Hepatocyte (in vitro differentiated cells): ENCODE results near the gene OPN1MW. TPM values are rescaled to one million over a fixed set of nuclear protein-coding genes. Genes with fewer than 3 reads are reported as not detected.
"Not testable (repeated sequence)": the region's sequence is repeated elsewhere in the genome, so short reads cannot be mapped to it uniquely, and the experiment has no call there.

Experiments used
- DNase-seq: peaks from one replicate; pipeline ENCODE4 v3.0.0-alpha.2; 2016; ENCODE audit warnings: low spot score
- H2AFZ ChIP-seq: fragments of 200-600 bp; sonication (generic); 2 replicates; pipeline ENCODE4 v1.6.0; 2016; ENCODE audit warnings: antibody characterized with exemption, mild to moderate bottlenecking
- H3K27ac ChIP-seq: fragments of 200-600 bp; sonication (generic); 2 replicates; pipeline ENCODE4 v1.5.1; 2016; ENCODE audit warnings: mild to moderate bottlenecking
- H3K27me3 ChIP-seq: fragments of 200-600 bp; sonication (generic); 2 replicates; pipeline ENCODE4 v1.6.1; 2016
- H3K36me3 ChIP-seq: fragments of 200-600 bp; sonication (generic); replicated peaks from 2 replicates; pipeline ENCODE4 v1.5.1; 2016; ENCODE audit warnings: low read depth; ENCODE audit not compliant: insufficient read depth
- H3K4me1 ChIP-seq: fragments of 200-600 bp; sonication (generic); 2 replicates; pipeline ENCODE4 v1.5.1; 2016; ENCODE audit warnings: mild to moderate bottlenecking, moderate library complexity; ENCODE audit not compliant: insufficient read depth
- H3K4me2 ChIP-seq: fragments of 200-600 bp; sonication (generic); 2 replicates; pipeline ENCODE4 v1.6.0; 2016
- H3K4me3 ChIP-seq: fragments of 200-600 bp; sonication (generic); 2 replicates; pipeline ENCODE4 v1.5.1; 2016; ENCODE audit warnings: mild to moderate bottlenecking
- H3K79me2 ChIP-seq: fragments of 200-600 bp; sonication (generic); 2 replicates; pipeline ENCODE4 v1.6.0; 2017; ENCODE audit warnings: mild to moderate bottlenecking
- H3K9me2 ChIP-seq: fragments of 200-600 bp; sonication (generic); replicated peaks from 2 replicates; pipeline ENCODE4 v1.6.0; 2017; ENCODE audit warnings: mild to moderate bottlenecking; ENCODE audit not compliant: insufficient read depth
- H3K9me3 ChIP-seq: fragments of 200-600 bp; sonication (generic); 2 replicates; pipeline ENCODE4 v1.5.1; 2016; ENCODE audit warnings: low read depth, mild to moderate bottlenecking
- H4K20me1 ChIP-seq: fragments of 200-600 bp; sonication (generic); 2 replicates; pipeline ENCODE4 v1.6.0; 2016; ENCODE audit warnings: mild to moderate bottlenecking; ENCODE audit not compliant: insufficient read depth, poor library complexity, severe bottlenecking
- EZH2 ChIP-seq: fragments of 200-600 bp; sonication (generic); IDR thresholded peaks from 2 replicates; pipeline ENCODE4 v1.6.1; 2016; ENCODE audit warnings: antibody characterized with exemption, mild to moderate bottlenecking, borderline replicate concordance
- EZH2phosphoT487 ChIP-seq: fragments of 200-600 bp; sonication (generic); IDR thresholded peaks from one replicate; pipeline ENCODE4 v1.6.1; 2018; ENCODE audit warnings: antibody characterized with exemption, mild to moderate bottlenecking, low read depth, moderate library complexity; ENCODE audit not compliant: unreplicated experiment, severe bottlenecking
- WGBS: methylation state at CpG from one replicate; pipeline ENCODE4 v1.1.6; 2016; ENCODE audit warnings: low lambda C conversion rate; ENCODE audit errors: missing lambda C conversion rate; 5-methylcytosine and 5-hydroxymethylcytosine counted together
- polyA plus RNA-seq: library from polyadenylated mRNA; unstranded; fragments of >200 nt; fragmentation: Nextera tagmentation; extraction: Ambion mirVana; gene quantifications from 2 replicates; pipeline ENCODE4 v1.2.1, GENCODE V29; 2016
- total RNA-seq: library from RNA; depleted of rRNA; stranded (reverse); fragments of >200 nt; gene quantifications from 2 replicates; pipeline ENCODE4 v1.2.3, GENCODE V29; 2014
- TF ChIP-seq, protein P1 (sequence below): fragments of 200-600 bp; sonication (generic); IDR thresholded peaks from 2 replicates; pipeline ENCODE4 v1.5.1; 2016; ENCODE audit warnings: antibody characterized with exemption, mild to moderate bottlenecking; ENCODE audit not compliant: poor library complexity

Gene OPN1MW
- total and polyA plus RNA-seq, 2 experiments from 2014 or later, result not detected

DNA sequence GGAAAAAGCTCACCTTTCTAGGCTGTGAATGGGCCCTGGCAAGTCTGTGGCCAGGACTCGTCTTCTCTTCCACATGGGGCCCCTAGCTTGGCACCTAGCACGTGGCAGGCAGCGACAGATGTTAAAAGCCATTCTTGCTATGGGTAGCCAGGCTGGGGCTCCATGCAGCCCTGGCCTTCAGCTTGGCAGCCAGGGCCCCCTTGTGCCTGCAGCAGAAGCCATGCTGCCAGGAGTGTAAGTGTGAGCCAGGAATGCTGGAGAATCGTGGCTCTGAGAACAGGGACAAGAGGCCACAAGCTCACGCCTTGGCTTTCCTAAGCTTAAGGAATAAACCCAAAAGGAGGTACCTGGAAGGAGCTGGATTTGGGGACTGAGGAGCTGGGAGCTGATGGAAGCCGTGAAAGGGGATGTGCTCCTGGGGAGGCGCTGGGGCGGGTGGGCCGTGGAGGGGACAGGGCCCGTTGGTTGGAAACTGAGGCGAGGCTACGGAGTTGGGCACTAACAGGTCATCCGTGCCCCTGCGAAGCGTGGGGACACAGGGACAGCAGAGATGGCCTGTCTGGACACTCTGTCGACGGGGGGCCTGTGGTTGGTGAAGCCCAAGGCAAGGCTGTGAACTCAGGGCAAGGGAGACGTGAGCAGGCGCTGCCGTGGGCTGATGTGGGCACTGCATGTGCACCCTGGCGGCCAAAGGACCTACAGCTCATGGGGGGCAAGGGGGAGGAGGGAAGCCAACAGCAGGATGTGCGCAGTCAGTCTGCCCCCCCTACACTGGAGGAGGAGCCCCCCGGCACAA lies 39.2 kb upstream of the OPN1MW start:
- 87% methylated on average over 22 of the region's 23 CpGs for WGBS

DNA sequence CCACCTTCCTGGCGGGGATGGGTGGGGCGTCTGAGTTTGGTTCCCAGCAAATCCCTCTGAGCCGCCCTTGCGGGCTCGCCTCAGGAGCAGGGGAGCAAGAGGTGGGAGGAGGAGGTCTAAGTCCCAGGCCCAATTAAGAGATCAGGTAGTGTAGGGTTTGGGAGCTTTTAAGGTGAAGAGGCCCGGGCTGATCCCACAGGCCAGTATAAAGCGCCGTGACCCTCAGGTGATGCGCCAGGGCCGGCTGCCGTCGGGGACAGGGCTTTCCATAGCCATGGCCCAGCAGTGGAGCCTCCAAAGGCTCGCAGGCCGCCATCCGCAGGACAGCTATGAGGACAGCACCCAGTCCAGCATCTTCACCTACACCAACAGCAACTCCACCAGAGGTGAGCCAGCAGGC lies 38.4 kb upstream of the OPN1MW start, which contains the start of gene OPN1LW:
OPN1LW (plus strand) TSS at position 234 of the 400 bp plus-strand sequence; CDS start at position 275, 41 bp downstream.
- not testable (repeated sequence) for H3K36me3 ChIP-seq, H3K9me2 ChIP-seq, H4K20me1 ChIP-seq, H3K9me3 ChIP-seq, H2AFZ ChIP-seq, H3K4me3 ChIP-seq, DNase-seq, H3K27me3 ChIP-seq, H3K79me2 ChIP-seq, H3K4me2 ChIP-seq, H3K27ac ChIP-seq, H3K4me1 ChIP-seq
- 97% methylated on average over 12 of the region's 15 CpGs for WGBS

More for the DNA sequence above, 39.2 kb upstream of the OPN1MW start:
- Histone ChIP-seq H3K27ac (no peak overlapping the region), H3K4me1 (no peaks in the 10 kb centered on the region), H3K4me3 (no peak overlapping the region), H4K20me1 (no peaks in the 10 kb centered on the region), H2AFZ (no peak overlapping the region), H3K9me2 (no peaks in the 10 kb centered on the region), H3K27me3 (no peaks in the 10 kb centered on the region), H3K79me2 (no peaks in the 10 kb centered on the region), H3K36me3 (no peaks in the 10 kb centered on the region), H3K9me3 (no peaks in the 10 kb centered on the region), H3K4me2 (no peak overlapping the region)
- no peak for DNase-seq
- TF ChIP-seq EZH2phosphoT487 (no peak), EZH2 (no peak)
- TF ChIP-seq, protein P1, sequence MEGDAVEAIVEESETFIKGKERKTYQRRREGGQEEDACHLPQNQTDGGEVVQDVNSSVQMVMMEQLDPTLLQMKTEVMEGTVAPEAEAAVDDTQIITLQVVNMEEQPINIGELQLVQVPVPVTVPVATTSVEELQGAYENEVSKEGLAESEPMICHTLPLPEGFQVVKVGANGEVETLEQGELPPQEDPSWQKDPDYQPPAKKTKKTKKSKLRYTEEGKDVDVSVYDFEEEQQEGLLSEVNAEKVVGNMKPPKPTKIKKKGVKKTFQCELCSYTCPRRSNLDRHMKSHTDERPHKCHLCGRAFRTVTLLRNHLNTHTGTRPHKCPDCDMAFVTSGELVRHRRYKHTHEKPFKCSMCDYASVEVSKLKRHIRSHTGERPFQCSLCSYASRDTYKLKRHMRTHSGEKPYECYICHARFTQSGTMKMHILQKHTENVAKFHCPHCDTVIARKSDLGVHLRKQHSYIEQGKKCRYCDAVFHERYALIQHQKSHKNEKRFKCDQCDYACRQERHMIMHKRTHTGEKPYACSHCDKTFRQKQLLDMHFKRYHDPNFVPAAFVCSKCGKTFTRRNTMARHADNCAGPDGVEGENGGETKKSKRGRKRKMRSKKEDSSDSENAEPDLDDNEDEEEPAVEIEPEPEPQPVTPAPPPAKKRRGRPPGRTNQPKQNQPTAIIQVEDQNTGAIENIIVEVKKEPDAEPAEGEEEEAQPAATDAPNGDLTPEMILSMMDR, result no peak

DNA sequence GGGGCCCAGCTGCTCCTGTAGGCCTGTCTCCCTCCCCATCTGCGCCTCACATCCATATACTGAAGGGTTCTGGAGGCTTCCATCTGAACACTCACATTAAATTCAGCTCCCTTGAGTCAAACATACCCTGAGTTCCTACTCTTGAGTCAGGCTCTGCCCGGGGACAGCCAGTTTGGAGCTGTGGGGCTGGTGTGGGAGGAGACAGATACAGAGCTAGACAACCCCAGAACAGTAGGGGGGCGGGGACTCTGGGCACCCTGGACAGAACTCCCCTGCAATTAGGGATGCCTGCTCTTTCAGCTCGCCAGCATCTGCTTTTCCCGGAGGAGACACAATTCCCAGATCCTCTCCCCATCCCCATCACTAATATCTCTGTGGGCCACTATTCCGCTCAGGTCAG lies 31.4 kb upstream of the OPN1MW start:
- H3K4me3 ChIP-seq, H2AFZ ChIP-seq, H3K36me3 ChIP-seq, H4K20me1 ChIP-seq, H3K9me3 ChIP-seq, H3K27ac ChIP-seq, DNase-seq, H3K9me2 ChIP-seq, H3K4me2 ChIP-seq, H3K4me1 ChIP-seq, H3K27me3 ChIP-seq, H3K79me2 ChIP-seq: not testable (repeated sequence)
- 75% methylated on average over 2 of the region's 6 CpGs for WGBS

DNA sequence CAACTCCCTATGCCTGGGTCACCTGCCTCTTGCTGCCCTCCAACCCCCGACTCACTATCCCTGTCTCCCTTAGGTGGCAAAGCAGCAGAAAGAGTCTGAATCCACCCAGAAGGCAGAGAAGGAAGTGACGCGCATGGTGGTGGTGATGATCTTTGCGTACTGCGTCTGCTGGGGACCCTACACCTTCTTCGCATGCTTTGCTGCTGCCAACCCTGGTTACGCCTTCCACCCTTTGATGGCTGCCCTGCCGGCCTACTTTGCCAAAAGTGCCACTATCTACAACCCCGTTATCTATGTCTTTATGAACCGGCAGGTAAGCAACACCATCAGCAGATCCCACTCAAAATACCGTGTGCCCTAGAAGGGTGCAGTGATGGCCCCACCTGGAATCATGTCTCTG lies 26.2 kb upstream of the OPN1MW start:
- not testable (repeated sequence) for H3K4me3 ChIP-seq, H3K9me2 ChIP-seq, H3K27ac ChIP-seq, H3K4me1 ChIP-seq, H3K4me2 ChIP-seq, H2AFZ ChIP-seq, H3K27me3 ChIP-seq, H3K79me2 ChIP-seq, H4K20me1 ChIP-seq, H3K36me3 ChIP-seq, H3K9me3 ChIP-seq, DNase-seq
- WGBS, result 95% methylated on average over 9 of the region's 11 CpGs

DNA sequence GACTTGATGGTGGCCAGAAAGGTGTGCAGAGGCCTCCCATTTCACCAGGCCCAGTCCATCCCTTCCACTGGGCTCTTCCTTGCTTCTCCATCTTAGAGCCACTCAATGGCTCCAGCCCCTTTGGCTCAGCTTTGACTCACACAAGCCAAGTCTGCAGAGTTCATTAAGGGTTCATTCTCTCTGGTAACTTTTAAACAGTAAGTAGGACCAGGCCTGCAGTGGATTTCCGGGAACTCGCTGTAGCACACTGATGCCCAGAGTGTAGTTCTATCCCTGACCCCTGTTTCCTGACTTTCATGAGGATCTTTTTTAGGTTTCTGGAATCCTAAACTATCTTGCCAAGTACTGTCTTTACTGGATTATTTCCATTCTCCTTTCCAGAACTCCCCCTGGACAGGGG lies 25.2 kb upstream of the OPN1MW start:
- not testable (repeated sequence) for DNase-seq, H3K36me3 ChIP-seq, H3K4me1 ChIP-seq, H3K9me2 ChIP-seq, H3K79me2 ChIP-seq, H3K4me3 ChIP-seq, H3K9me3 ChIP-seq, H3K4me2 ChIP-seq, H3K27ac ChIP-seq, H2AFZ ChIP-seq, H4K20me1 ChIP-seq, H3K27me3 ChIP-seq
- no CpG with 5 or more reads among the region's 2 CpGs for WGBS

DNA sequence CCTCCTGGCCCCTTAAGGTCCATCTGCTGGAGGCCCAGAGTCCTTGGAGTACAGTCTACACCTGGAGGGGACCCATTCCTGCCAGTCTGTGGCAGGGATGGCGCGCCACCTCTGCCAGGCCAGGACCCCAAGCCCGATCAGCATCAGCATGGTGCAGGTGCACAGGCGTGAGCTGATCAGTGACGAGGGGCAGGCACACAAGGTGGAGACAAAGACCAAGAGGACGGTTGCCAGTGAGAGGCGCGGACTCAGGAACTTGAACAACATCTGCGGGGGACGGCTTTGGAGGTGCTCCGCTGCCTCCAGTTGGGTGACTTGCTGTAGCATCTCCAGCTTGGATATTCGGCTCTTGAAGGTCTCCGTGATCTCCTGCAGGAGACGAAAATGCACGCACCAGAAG lies 23.1 kb upstream of the OPN1MW start:
- H3K27me3 ChIP-seq, H3K79me2 ChIP-seq, DNase-seq, H3K4me1 ChIP-seq, H3K4me2 ChIP-seq, H3K4me3 ChIP-seq, H3K9me3 ChIP-seq, H4K20me1 ChIP-seq, H2AFZ ChIP-seq, H3K9me2 ChIP-seq, H3K36me3 ChIP-seq, H3K27ac ChIP-seq: not testable (repeated sequence)
- no CpG with 5 or more reads among the region's 15 CpGs for WGBS

DNA sequence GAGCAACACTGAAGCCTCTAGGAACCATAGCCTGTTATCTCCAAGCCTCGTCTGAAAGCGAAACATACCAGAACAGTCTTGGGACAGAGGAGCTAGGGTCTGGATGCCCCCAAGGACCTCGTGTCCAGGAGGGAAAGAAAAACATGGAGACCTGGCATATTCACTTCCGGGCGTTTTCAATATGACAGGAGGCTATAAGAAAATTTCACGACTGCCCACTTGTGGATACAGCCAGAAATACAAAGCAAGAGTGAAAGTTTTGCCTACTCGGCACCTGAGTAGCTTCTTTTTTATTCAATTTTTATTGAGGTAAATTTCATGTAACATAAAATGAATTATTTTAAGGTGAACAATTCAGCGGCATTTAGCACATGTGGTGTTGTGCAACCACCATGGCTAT lies 17.5 kb upstream of the OPN1MW start:
- H3K4me3 ChIP-seq, H3K4me2 ChIP-seq, H3K27me3 ChIP-seq, DNase-seq, H3K4me1 ChIP-seq, H3K36me3 ChIP-seq, H3K27ac ChIP-seq, H2AFZ ChIP-seq, H3K9me2 ChIP-seq, H4K20me1 ChIP-seq, H3K9me3 ChIP-seq, H3K79me2 ChIP-seq: not testable (repeated sequence)
- WGBS, result no CpG with 5 or more reads among the region's 8 CpGs

DNA sequence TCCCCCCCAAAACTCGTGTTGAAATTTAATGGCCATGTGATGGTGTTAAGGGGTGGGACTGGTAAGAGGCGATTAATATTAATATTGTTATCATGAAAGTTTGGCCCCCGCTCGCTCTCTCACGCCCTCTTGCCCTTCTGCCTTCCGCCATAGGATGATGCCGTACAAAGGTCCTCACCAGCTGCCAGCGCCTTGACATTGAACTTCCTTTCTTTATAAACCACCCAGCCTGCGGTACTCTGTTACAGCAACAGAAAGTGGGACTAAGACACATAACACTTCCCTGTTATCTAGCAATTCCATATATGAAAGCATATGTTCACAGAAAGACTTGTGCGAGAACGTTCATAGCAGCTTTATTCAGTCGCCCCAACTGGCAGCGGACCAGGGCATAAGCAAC lies 14.0 kb upstream of the OPN1MW start:
- not testable (repeated sequence) for H3K9me2 ChIP-seq, H3K4me3 ChIP-seq, H3K27ac ChIP-seq, H3K36me3 ChIP-seq, H3K79me2 ChIP-seq, H3K4me1 ChIP-seq, H3K27me3 ChIP-seq, H4K20me1 ChIP-seq, H3K4me2 ChIP-seq, H2AFZ ChIP-seq, DNase-seq, H3K9me3 ChIP-seq
- WGBS, result no CpG with 5 or more reads among the region's 13 CpGs
